ENCODE results near the gene UGT1A7. TPM values are rescaled to one million over a fixed set of nuclear protein-coding genes. Genes with fewer than 3 reads are reported as not detected.
"Not testable (repeated sequence)": the region's sequence is repeated elsewhere in the genome, so short reads cannot be mapped to it uniquely, and the experiment has no call there.

The UGT1A7 gene
- total RNA-seq, 2 donors from 2014 or later, result not detected

DNA sequence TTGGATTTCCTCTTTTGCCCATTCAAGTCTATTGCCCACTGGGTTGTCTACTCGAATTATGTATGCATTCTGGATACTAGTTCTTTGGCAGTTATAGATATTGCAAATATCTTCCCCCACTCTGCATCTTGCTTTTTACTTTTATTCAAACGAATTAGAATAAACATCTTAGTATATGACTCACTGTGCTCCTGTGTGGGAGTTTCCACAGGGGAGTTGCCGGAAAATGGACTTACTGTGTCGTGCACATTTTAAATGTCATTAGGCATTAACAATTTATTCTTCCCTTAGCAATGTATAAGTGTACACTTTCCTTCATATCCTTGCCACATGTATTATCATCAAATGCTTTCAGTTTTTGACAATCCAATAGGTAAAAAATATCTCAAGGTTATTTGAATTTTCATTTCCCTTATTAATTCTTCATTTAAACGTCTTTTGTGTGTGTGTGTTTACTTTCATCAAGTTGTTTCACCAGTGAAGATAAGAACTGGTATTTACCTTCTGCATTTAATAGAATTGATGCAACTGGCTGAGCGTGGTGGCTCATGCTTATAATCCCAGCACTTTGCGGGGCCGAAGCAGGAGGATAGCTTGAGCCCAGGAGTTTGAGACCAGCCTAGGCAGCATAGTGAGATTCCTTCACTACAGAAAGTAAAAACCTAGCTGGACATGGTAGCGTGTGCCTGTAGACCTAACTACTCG lies 26.4 kb downstream of the UGT1A7 start:
- intact Hi-C loops (cut with DNase I), result no loop called here
- DNase-seq (no peak), ATAC-seq (no peak)

DNA sequence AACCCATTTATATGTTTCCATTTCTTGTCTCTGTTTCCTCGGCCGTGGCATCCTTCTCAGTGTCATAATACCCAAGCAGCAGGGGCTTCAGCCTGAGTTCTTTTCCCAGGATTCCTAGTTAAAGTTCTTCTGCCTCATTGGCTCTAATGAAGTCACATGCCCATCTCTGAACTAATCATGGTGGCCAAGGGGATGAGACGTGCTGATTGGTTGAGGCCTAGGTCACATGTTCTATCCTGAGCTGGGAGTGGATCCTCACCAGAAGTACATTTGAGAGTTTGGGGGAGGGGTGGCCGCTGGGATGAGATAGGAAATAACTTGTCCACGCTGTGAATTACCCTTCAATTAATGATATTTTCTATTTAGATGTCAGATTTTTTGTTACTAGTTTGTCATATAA lies 27.2 kb downstream of the UGT1A7 start:
- intact Hi-C loops (cut with DNase I), result no loop called here
- DNase-seq (no peak), ATAC-seq (no peak)

DNA sequence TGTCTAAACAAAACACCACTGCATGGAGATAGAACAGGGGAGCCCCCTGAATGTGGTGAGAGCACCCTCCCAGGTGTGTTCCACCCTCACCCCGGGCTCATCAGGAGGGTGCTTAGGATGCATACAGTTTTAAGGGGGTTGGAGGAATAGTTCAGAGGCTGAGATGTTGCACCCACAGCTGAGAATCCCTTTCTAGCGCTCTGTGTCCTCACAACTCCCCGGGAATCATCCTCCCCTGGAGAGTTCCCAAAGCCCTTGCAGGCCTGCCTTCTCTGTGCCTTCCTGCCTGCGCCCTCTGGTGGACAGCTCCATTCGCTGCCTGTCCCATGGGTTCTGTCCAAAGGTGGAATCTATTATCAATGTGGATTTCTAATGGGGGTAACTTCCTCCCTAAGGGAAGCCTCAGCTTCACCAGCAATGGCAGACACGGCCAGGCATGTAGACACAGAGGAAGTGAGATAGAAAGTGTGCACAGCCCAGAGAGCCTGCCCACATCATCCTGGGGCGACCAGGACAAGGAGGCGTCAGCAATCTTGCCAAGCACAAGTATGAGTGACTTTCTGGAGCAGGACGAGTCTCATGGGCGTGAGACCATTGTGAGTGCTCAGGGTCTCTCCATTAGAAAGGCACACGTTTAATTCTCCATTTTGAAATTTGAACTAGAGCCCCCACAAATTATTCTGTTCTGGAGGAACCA lies 29.8 kb downstream of the UGT1A7 start:
- intact Hi-C loops (cut with DNase I), result no loop called here
- peak; percentile 78 for DNase-seq

DNA sequence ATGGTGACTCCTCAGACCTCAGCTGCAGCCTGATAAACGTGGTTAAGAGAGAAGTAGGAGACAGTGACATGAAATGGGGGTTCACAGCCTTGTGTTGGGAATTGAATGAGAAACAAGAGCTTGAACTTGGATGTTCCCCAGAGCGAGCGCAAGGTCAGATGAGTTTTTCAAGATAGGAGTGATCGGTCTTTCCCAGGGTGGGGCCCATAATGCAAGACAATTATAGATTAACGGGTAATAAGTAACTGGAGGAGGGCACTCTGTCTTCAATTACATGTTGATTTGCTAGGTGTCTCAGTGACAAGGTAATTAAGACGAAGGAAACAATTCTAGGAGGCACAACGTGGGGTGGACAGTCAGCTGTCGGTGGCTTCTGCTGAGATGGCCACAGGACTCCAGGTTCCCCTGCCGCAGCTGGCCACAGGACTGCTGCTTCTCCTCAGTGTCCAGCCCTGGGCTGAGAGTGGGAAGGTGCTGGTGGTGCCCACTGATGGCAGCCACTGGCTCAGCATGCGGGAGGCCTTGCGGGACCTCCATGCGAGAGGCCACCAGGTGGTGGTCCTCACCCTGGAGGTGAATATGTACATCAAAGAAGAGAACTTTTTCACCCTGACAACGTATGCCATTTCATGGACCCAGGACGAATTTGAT lies 31.0 kb downstream of the UGT1A7 start, which contains the start of gene UGT1A5:
Gene UGT1A5, plus strand, starts transcription at position 297 of the 651 bp plus-strand sequence. Its CDS starts 85 bp downstream, at position 382.
- intact Hi-C loops (cut with DNase I), result no loop called here
- ATAC-seq, result no peak
- no peak for DNase-seq

More for the DNA sequence above, 29.8 kb downstream of the UGT1A7 start:
- ATAC-seq, result peak; percentile 78 to 90

DNA sequence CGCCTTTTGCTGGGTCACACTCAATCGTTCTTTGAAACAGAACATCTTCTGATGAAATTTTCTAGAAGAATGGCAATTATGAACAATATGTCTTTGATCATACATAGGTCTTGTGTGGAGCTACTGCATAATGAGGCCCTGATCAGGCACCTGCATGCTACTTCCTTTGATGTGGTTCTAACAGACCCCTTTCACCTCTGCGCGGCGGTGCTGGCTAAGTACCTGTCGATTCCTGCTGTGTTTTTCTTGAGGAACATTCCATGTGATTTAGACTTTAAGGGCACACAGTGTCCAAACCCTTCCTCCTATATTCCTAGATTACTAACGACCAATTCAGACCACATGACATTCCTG lies 31.5 kb downstream of the UGT1A7 start:
- ATAC-seq, result no peak
- intact Hi-C loops (cut with DNase I), result no loop called here
- DNase-seq, result no peak

DNA sequence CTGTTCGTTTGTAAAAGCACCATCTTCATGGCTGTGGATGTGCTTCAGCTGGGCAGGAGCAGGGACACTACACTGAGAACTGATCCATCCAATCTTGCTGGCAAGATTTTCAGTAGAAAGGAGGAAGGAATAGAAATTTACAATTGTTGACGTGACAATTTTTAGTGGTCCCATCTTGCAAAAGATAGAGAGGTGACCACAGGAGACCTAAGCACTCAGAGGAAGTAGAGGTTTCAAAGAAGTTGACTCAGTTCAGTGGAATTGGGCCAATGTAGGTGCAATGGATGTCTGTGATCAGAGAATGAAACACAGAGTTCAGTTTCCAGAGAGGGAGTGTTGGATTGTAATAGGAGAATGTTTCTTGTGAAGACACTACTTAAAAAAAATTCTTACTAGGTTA lies 32.4 kb downstream of the UGT1A7 start:
- intact Hi-C loops (cut with DNase I), result no loop called here
- ATAC-seq (no peak), DNase-seq (no peak)

DNA sequence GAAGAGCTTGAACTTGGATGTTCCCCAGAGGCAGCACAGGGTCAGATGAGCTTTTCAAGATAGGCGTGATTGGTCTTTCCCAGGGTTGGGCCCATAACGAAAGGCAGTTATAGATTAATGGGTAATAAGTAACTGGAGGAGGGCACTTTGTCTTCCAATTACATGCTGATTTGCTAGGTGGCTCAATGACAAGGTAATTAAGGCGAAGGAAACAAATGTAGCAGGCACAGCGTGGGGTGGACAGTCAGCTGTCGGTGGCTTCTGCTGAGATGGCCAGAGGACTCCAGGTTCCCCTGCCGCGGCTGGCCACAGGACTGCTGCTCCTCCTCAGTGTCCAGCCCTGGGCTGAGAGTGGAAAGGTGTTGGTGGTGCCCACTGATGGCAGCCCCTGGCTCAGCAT lies 36.9 kb downstream of the UGT1A7 start, which contains the start of gene UGT1A4:
Gene UGT1A4, plus strand, starts transcription at position 185 of the 400 bp plus-strand sequence. Its CDS starts 85 bp downstream, at position 270.
- ATAC-seq (no peak), DNase-seq (no peak)

DNA sequence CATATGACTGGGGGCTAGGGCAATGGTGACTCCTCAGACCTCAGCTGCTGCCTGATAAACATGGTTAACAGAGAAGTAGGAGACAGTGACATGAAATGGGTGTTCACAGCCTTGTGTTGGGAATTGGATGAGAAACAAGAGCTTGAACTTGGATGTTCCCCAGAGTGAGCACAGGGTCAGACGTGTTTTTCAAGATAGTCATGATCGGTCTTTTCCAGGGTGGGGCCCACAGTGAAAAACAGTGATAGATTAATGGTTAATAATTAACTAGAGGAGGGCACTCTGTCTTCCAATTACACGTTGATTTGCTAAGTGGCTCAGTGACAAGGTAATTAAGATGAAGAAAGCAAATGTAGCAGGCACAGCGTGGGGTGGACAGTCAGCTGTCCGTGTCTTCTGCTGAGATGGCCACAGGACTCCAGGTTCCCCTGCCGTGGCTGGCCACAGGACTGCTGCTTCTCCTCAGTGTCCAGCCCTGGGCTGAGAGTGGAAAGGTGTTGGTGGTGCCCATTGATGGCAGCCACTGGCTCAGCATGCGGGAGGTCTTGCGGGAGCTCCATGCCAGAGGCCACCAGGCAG lies 47.1 kb downstream of the UGT1A7 start, which contains the start of gene UGT1A3:
Gene UGT1A3, plus strand, starts transcription at position 320 of the 579 bp plus-strand sequence. Its CDS starts 85 bp downstream, at position 405.
- no peak for ATAC-seq
- DNase-seq, result no peak
- intact Hi-C loops (cut with DNase I), result no loop called here

More for the DNA sequence above, 36.9 kb downstream of the UGT1A7 start, which contains the start of gene UGT1A4:
- intact Hi-C loops (cut with DNase I), result no loop called here

DNA sequence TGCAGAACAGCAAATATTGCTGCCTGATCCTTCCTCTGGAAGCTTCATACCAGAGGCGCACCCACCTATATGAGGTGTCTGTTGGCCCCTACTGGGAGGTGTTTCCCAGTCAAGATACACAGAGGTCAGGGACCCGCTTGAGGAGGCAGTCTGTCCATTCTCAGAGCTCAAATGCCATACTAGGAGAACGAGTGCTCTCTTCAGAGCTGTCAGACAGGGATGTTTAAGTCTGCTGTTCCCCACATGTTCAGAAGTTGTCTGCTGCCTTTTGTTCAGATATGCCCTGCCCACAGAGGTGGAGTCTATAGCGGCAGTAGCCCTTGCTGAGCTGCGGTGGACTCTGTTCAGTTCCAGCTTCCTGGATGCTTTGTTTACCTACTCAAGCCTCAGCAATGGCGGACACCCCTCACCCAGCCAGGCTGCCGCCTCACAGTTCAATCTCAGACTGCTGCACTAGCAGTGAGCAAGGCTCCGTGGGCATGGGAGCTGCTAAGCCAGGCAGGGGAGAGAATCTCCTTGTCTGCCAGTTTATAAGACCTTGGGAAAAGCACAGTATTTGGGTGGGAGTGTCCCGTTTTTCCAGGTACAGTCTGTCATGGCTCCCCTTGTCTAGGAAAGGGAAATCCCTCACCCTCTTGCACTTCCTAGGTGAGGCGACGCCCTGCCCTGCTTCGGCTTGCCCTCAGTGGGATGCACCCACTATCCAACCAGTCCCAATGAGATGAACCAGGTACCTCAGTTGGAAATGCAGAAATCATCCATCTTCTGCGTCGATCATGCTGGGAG lies 55.4 kb downstream of the UGT1A7 start:
- ATAC-seq; DNase-seq; intact Hi-C loops (cut with DNase I): not testable (repeated sequence)

DNA sequence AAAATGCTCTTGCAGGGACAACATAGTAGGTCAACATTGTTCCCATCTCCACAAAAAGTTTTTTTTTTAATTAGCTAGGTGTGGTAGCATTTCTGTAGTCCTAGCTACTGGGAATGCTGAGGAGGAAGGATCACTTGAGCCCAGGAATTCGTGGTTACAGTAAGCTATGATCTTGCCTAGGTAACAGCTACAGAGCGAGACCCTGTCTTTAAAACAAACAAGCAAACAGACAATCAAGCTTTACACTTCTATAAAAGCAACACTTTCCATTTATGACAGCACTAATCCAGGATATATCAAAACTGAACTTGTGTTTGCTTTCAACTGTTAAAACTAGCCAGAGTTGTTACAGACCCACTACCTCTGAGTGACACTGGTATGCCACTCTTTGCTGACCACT lies 59.2 kb downstream of the UGT1A7 start:
- DNase-seq, result no peak
- intact Hi-C loops (cut with DNase I), result no loop called here
- ATAC-seq, result no peak

DNA sequence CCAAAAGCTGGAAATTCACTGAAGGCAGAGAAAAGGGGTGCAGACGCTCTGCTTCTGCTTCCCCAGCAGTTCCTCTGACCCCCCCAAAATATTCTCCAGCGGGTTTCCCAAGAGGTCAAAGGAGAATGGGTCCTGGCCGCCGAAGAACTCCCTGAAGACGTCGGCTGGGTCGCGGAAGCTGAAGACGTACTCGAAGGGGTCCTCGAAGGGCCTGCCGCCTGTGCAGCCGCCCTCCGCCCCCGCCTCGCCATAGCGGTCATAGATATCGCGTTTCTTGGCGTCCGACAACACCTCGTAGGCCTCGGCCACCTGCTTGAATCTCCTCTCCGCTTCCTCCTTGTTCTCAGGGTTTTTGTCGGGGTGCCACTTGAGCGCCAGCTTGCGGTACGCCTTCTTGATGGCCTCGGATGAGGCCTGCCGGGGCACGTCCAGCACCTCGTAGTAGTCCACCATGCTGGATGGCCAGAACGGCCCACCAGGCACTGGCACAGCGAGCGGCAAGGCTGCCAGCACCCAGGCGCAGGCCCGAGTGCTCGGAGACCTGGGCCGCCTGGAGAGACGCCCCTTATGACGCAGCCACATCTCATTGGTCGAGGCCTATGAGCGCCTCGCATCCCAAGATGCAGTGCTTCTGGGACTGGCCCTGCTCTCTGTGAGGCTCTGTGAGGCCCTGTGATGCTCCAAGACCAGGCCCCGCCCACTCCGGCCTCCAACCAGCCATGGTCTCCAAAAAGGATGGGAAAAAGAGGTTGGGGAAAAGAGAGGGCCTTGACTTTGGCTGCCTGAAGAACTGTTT lies 62.0 kb downstream of the UGT1A7 start:
- intact Hi-C loops (cut with DNase I), result no loop called here
- ATAC-seq (no peak), DNase-seq (no peak)

DNA sequence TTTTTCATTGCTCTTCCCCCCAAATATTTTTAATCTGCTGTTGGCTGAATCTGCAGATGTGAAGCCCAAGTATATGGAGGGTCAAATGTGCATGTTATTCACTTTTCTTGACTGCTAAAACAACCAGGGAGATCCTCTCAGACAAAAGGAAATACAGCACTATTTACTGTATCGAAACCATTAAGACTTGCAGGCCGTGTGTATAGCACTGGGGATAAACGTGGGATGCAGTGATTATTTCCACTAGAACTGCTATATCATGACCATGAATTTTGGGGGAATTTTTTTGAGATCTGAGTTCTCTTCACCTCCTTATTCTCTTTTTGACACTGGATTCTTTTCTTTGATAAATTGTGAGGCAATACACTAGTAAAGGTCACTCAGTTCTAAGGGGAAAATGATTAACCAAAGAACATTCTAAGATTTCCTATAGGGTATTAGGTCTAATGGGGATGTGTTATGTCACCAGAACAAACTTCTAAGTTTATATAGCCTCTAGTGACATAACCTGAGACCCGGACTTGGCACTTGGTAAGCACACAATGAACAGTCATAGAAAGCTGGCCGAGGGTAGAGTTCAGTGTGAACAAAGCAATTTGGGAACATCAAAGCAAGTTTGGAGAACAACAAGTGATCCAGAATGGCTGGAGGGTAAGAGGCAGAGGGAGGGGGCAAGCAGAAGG lies 63.5 kb downstream of the UGT1A7 start:
- intact Hi-C loops (cut with DNase I), result no loop called here
- no peak for ATAC-seq
- DNase-seq, result no peak

DNA sequence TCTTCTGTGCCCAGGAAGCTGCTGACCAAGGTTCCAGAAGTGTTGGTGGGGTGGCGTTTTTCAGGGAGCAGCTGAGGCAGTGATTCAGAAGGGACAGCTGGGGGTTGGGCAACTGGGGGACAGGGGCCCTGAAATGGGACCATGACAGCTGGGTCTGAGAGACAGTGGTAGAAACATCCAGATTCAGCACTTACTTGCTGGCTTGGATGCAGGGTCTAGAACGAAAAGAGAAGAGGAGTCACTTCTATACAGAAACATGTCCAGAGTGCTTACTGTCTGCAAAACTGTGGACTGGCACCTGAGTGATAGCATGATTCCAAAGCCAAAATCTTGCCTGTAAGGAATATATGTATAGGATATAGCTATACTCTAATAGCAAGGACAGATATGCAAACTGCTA lies 64.1 kb downstream of the UGT1A7 start:
- DNase-seq; intact Hi-C loops (cut with DNase I); ATAC-seq: not testable (repeated sequence)

DNA sequence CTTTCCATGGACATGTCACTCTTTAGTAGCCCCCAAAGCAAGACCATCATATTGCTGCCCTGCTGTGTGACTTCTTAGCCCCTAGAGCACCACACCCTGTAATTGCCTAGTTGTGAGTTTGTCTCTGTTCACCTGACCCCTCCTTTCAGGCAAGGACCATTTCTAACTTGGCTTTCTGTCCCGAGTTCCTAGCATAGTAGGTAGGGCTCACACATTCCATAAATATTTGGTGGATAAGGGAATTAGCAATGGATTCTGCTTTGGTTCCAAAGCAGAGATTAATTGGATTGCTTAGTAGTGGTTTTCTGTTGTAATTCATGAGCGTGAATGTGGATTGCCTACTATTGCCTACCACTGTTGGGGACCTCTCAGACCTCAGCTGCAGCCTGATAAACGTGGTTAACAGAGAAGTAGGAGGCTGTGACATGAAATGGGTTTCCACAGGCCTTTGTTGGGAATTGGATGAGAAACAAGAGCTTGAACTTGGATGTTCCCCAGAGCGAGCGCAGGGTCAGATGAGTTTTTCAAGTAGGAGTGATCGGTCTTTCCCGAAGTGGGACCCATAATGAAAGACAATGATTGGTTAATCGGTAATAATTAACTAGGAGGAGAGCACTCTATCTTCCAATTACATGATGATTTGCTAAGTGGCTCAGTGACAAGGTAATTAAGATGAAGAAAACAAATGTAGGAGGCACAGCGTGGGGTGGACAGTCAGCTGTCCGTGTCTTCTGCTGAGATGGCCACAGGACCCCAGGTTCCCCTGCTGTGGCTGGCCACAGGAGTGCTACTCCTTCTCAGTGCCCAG lies 65.0 kb downstream of the UGT1A7 start:
- ATAC-seq, result no peak
- intact Hi-C loops (cut with DNase I), result no loop called here

DNA sequence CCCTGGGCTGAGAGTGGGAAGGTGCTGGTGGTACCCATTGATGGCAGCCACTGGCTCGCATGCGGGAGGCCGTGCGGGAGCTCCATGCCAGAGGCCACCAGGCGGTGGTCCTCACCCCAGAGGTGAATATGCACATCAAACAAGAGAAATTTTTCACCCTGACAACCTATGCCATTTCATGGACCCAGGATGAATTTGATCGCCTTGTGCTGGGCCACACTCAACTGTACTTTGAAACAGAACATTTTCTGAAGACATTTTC lies 65.5 kb downstream of the UGT1A7 start:
- intact Hi-C loops (cut with DNase I), result no loop called here
- ATAC-seq, result no peak
- DNase-seq, result no peak

More for the DNA sequence above, 65.0 kb downstream of the UGT1A7 start:
- DNase-seq, result no peak

DNA sequence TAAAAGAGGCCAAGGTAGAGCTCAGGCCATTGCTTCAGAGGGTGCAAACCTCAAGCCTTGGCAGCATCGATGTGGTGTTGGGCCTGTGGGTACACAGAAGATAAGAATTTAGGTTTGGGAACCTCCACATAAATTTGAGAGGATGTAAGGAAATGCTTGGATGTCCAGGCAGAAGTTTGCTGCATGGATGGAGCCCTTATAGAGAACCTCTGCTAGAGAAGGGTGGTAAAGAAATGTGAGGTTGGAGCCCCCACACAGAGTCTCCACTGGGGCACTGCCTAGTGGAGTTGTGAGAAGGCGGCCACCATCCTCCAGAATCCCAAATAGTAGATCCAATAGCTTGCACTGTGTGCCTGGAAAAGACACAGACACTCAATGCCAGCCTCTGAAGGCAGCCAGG lies 69.0 kb downstream of the UGT1A7 start:
- ATAC-seq; intact Hi-C loops (cut with DNase I); DNase-seq: not testable (repeated sequence)

Data from left cardiac atrium (tissue), 4 donors.